SU-DHL-6 (cell line): Measurements from ENCODE around the gene SORCS2.
"Not testable (repeated sequence)": the region's sequence is repeated elsewhere in the genome, so short reads cannot be mapped to it uniquely, and the experiment has no call there.

Experiments
- H2AFZ ChIP-seq: fragments of 200-600 bp; sonication (generic); 2 replicates; pipeline ENCODE4 v1.6.1; 2014; ENCODE audit warnings: low read depth, mild to moderate bottlenecking, moderate library complexity, mixed read lengths, antibody characterized with exemption, low read length; ENCODE audit not compliant: severe bottlenecking
- H3F3A ChIP-seq: fragments of 200-600 bp; shearing (Covaris generic); 2 replicates; pipeline ENCODE4 v1.6.0; 2016; ENCODE audit warnings: antibody characterized with exemption, mild to moderate bottlenecking; ENCODE audit not compliant: insufficient read depth
- H3K27ac ChIP-seq: fragments of 200-600 bp; sonication (generic); 2 replicates; pipeline ENCODE4 v1.5.1; 2016; ENCODE audit warnings: low read depth, mild to moderate bottlenecking, low read length, moderate library complexity, mixed read lengths
- H3K27me3 ChIP-seq: fragments of 200-600 bp; sonication (generic), shearing (Covaris generic); 2 replicates; pipeline ENCODE4 v1.6.0; 2014; ENCODE audit warnings: mild to moderate bottlenecking, low read length
- H3K36me3 ChIP-seq: fragments of 200-600 bp; sonication (generic); 2 replicates; pipeline ENCODE4 v1.6.1; 2014; ENCODE audit warnings: mild to moderate bottlenecking, low read length, mixed read lengths
- H3K4me2 ChIP-seq: fragments of 300-600, 200-600 bp; shearing (Covaris generic), sonication (generic); 2 replicates; pipeline ENCODE4 v1.6.0; 2014; ENCODE audit warnings: low read length, low read depth, mild to moderate bottlenecking; ENCODE audit not compliant: poor library complexity, severe bottlenecking
- H3K4me3 ChIP-seq: fragments of 200-600 bp; sonication (generic); 2 replicates; pipeline ENCODE4 v1.5.1; 2014; ENCODE audit warnings: antibody characterized with exemption, low read length, mild to moderate bottlenecking, mixed read lengths; ENCODE audit not compliant: insufficient read depth, poor library complexity, severe bottlenecking
- H3K79me2 ChIP-seq: fragments of 200-600 bp; sonication (generic); 2 replicates; pipeline ENCODE4 v1.6.1; 2014; ENCODE audit warnings: mild to moderate bottlenecking, low read length, moderate library complexity; ENCODE audit not compliant: insufficient read depth
- H3K9ac ChIP-seq: fragments of 200-600 bp; sonication (generic); 2 replicates; pipeline ENCODE4 v1.7.0; 2014; ENCODE audit warnings: mild to moderate bottlenecking, low read length
- H3K9me2 ChIP-seq: fragments of 200-600 bp; sonication (generic); replicated peaks from 2 replicates; pipeline ENCODE4 v1.6.1; 2014; ENCODE audit warnings: low read length; ENCODE audit not compliant: insufficient read depth
- H3K9me3 ChIP-seq: fragments of 200-600 bp; sonication (generic); 2 replicates; pipeline ENCODE4 v1.6.1; 2014; ENCODE audit warnings: low read length, mixed read lengths; ENCODE audit not compliant: insufficient read depth
- H4K20me1 ChIP-seq: fragments of 200-600 bp; sonication (generic); 2 replicates; pipeline ENCODE4 v1.6.1; 2014; ENCODE audit warnings: low read depth, mild to moderate bottlenecking, antibody characterized with exemption, low read length, moderate library complexity, mixed read lengths
- CTCF ChIP-seq: fragments of 200-600 bp; sonication (generic); IDR thresholded peaks from one replicate; pipeline ENCODE4 v1.5.1; 2017; ENCODE audit warnings: antibody characterized with exemption, mild to moderate bottlenecking, low read length, moderate library complexity; ENCODE audit not compliant: insufficient read depth, poor library complexity, severe bottlenecking
- EZH2phosphoT487 ChIP-seq: fragments of 200-600 bp; sonication (generic), shearing (Covaris generic); conservative IDR thresholded peaks from 2 replicates; pipeline ENCODE4 v1.6.1; 2018; ENCODE audit warnings: mild to moderate bottlenecking, antibody characterized with exemption, low read length, moderate library complexity, mixed read lengths

The SORCS2 gene

DNA sequence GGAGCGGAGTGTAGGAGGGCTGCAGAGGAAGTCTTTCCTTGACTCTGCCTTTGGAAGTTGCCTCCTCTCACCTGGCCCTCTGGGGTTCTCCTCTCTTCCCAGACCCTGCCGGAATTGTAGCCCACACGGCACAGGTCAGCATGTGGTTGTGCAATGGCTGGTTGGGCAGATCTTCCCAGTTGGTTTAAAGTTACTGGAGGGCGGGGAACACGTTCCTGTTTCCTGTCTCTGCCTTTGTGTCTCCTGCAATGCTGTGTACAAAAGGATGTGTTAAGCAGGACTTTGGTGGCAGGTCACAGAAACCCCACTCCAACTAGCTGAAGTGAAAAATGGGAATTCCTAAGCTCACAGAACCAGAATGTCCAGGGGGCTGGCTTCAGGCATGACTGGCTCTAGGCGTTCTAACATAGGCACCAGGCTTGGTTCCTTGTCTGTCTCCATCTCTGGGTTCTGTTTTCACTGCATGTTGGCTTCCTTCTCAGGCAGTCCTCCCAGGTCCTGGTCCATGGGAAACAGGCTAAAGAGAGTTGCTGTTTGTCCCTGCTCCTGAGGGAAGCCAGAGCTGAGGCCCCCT lies 19.9 kb downstream of the SORCS2 start:
- H3K9ac ChIP-seq = no peak overlapping the region
- H3K79me2 ChIP-seq = no peaks in the 10 kb centered on the region
- no peak overlapping the region for H3K4me3 ChIP-seq
- H3K9me3 ChIP-seq = no peaks in the 10 kb centered on the region
- H3F3A ChIP-seq = no peaks in the 10 kb centered on the region
- no peak overlapping the region for H3K4me2 ChIP-seq
- no peaks in the 10 kb centered on the region for H3K36me3 ChIP-seq
- H4K20me1 ChIP-seq = no peaks in the 10 kb centered on the region
- H2AFZ ChIP-seq = no peak overlapping the region
- H3K27ac ChIP-seq = no peak overlapping the region
- H3K9me2 ChIP-seq = no peaks in the 10 kb centered on the region
- no peak for TF ChIP-seq EZH2phosphoT487
- H3K27me3 ChIP-seq = no peaks in the 10 kb centered on the region

DNA sequence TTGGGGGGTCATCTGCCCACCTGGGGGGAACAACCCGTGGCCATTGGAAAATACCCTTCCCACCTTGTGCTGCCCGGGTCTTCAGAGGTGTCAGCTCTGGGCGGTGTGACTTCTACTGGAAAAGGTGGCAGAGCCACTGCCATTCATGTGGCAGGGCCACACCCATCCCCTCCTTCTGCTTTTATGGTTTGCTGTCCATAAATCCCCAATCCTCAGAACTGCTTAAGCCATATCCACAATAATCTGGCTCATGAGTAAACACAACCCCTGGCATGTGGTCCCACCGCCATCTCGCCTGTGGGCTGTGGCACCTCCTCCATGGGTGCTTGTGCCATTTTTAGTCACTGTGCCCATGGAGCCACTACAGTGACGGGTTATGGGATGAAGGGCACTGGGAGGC lies 20.6 kb downstream of the SORCS2 start:
- Histone ChIP-seq H3K27ac (no peak overlapping the region), H3K9me3 (no peaks in the 10 kb centered on the region), H3F3A (no peaks in the 10 kb centered on the region), H3K4me2 (no peak overlapping the region), H4K20me1 (no peaks in the 10 kb centered on the region), H3K36me3 (no peaks in the 10 kb centered on the region), H3K79me2 (no peaks in the 10 kb centered on the region), H3K9me2 (no peaks in the 10 kb centered on the region), H3K4me3 (no peak overlapping the region), H2AFZ (no peak overlapping the region), H3K27me3 (no peaks in the 10 kb centered on the region), H3K9ac (no peak overlapping the region)
- TF ChIP-seq EZH2phosphoT487 (no peak), CTCF (no peak)

GRCh38 chr4:7213807-7214206 lies 21.5 kb downstream of the SORCS2 start:
- Histone ChIP-seq H3K9me2 (no peaks in the 10 kb centered on the region), H2AFZ (no peak overlapping the region), H3K79me2 (no peaks in the 10 kb centered on the region), H3K9ac (no peak overlapping the region), H3K36me3 (no peaks in the 10 kb centered on the region), H3K27ac (no peak overlapping the region), H4K20me1 (no peaks in the 10 kb centered on the region), H3K9me3 (no peaks in the 10 kb centered on the region), H3K27me3 (no peaks in the 10 kb centered on the region), H3F3A (no peaks in the 10 kb centered on the region), H3K4me3 (no peak overlapping the region), H3K4me2 (no peak overlapping the region)
- no peak for TF ChIP-seq CTCF
- no peak for TF ChIP-seq EZH2phosphoT487

- H3K27ac ChIP-seq = no peak overlapping the region
- H3K9me2 ChIP-seq = no peaks in the 10 kb centered on the region
- TF ChIP-seq CTCF (no peak), EZH2phosphoT487 (no peak)
- no peak overlapping the region for H3K4me2 ChIP-seq
- no peaks in the 10 kb centered on the region for H3K27me3 ChIP-seq
- no peak overlapping the region for H3K4me3 ChIP-seq
- H2AFZ ChIP-seq = no peak overlapping the region
- no peaks in the 10 kb centered on the region for H3K36me3 ChIP-seq
- no peaks in the 10 kb centered on the region for H4K20me1 ChIP-seq
- H3K9ac ChIP-seq = no peak overlapping the region
- H3K9me3 ChIP-seq = no peaks in the 10 kb centered on the region
- H3K79me2 ChIP-seq = no peaks in the 10 kb centered on the region
- H3F3A ChIP-seq = no peaks in the 10 kb centered on the region
Observed at GRCh38 chr4:7214359-7214758, 22.0 kb downstream of the SORCS2 start.

- not testable (repeated sequence) for H3K79me2 ChIP-seq, H3K27me3 ChIP-seq, H4K20me1 ChIP-seq, H3F3A ChIP-seq, H3K9ac ChIP-seq, H3K36me3 ChIP-seq, H3K4me3 ChIP-seq, H3K27ac ChIP-seq, H3K9me2 ChIP-seq, H3K9me3 ChIP-seq, H2AFZ ChIP-seq, H3K4me2 ChIP-seq
Observed at GRCh38 chr4:7215187-7215586, 22.8 kb downstream of the SORCS2 start.
